SK-N-SH (cell line): ENCODE data around the gene SLC30A5. TPM values are rescaled to one million over a fixed set of nuclear protein-coding genes. Genes with fewer than 3 reads are reported as not detected.

Source experiments
- CTCF ChIA-PET: fragments of 300-600, 350-600 bp; formaldehyde crosslinking; extraction: SDS; loops from one replicate; lab custom pipeline; 2021; lab: Yijun Ruan, JAX
- POLR2A ChIA-PET: fragments of 350-600 bp; sonication (Branson Sonifier 250); formaldehyde crosslinking; extraction: SDS; loops from one replicate; lab custom pipeline; 2020; ENCODE audit warnings: antibody characterized with exemption, inconsistent platforms; lab: Yijun Ruan, JAX
- DNase-seq: peaks from one replicate; pipeline ENCODE4 v3.0.0; 2012
- H2AFZ ChIP-seq: fragments of 200-600 bp; sonication (generic); 2 replicates; pipeline ENCODE4 v1.8.1; 2016; ENCODE audit warnings: antibody characterized with exemption, mild to moderate bottlenecking, low read depth
- H3F3A ChIP-seq: fragments of 200-600 bp; sonication (generic); replicated peaks from 2 replicates; pipeline ENCODE3; 2016; ENCODE audit warnings: antibody characterized with exemption, mild to moderate bottlenecking; ENCODE audit not compliant: insufficient read depth
- H3K27ac ChIP-seq, 2 experiments: fragments of 200-500 bp in 1 of 2; fragments of 200-600 bp in 1 of 2; sonication (Bioruptor generic) in 1 of 2; sonication (generic), shearing (Covaris generic) in 1 of 2; 2 replicates each; pipeline versions ENCODE4 v1.5.1 to v1.6.1; 2014 to 2016; ENCODE audit warnings: low read depth in 2 of 2, inconsistent platforms in 1 of 2, low read length in 1 of 2, mild to moderate bottlenecking in 1 of 2, mixed read lengths in 1 of 2
- H3K27me3 ChIP-seq: fragments of 200-600 bp; sonication (generic), shearing (Covaris generic); 2 replicates; pipeline ENCODE4 v1.6.1; 2016; ENCODE audit warnings: mixed run types; ENCODE audit not compliant: insufficient read depth
- H3K36me3 ChIP-seq, 2 experiments: fragments of 200-500 bp in 1 of 2; fragments of 200-600 bp in 1 of 2; sonication (Bioruptor generic) in 1 of 2; sonication (generic) in 1 of 2; replicated peaks in 1 of 2; 2 replicates each; pipeline versions ENCODE3 to v1.5.1; 2014 to 2016; ENCODE audit warnings: low read length in 1 of 2, mild to moderate bottlenecking in 1 of 2; ENCODE audit not compliant: insufficient read depth in 2 of 2, control insufficient read depth in 1 of 2
- H3K4me1 ChIP-seq, 2 experiments: fragments of 200-500 bp in 1 of 2; fragments of 200-600 bp in 1 of 2; sonication (Bioruptor generic) in 1 of 2; sonication (generic), shearing (Covaris generic) in 1 of 2; 2 replicates each; pipeline versions ENCODE4 v1.5.1 to v1.6.1; 2014 to 2016; ENCODE audit warnings: low read depth in 1 of 2, low read length in 1 of 2, mixed run types in 1 of 2; ENCODE audit not compliant: insufficient read depth in 2 of 2, control insufficient read depth in 1 of 2
- H3K4me2 ChIP-seq: fragments of 200-600 bp; sonication (generic), shearing (Covaris generic); 2 replicates; pipeline ENCODE4 v1.6.1; 2017; ENCODE audit warnings: mixed run types
- H3K4me3 ChIP-seq, 2 experiments: fragments of 200-500 bp in 1 of 2; fragments of 200-600 bp in 1 of 2; sonication (Bioruptor generic) in 1 of 2; sonication (generic), shearing (Covaris generic) in 1 of 2; 2 replicates each; pipeline versions ENCODE4 v1.5.1 to v1.8.1; 2014 to 2016; ENCODE audit warnings: low read depth in 2 of 2, inconsistent platforms in 1 of 2, low read length in 1 of 2, mild to moderate bottlenecking in 1 of 2, mixed read lengths in 1 of 2, moderate library complexity in 1 of 2
- H3K79me2 ChIP-seq: fragments of 200-600 bp; sonication (generic); 2 replicates; pipeline ENCODE4 v1.8.1; 2017; ENCODE audit warnings: mild to moderate bottlenecking; ENCODE audit not compliant: insufficient read depth
- H3K9ac ChIP-seq: fragments of 200-600 bp; sonication (generic); 2 replicates; pipeline ENCODE4 v1.6.1; 2017; ENCODE audit warnings: mixed run types
- H3K9me2 ChIP-seq: fragments of 200-600 bp; sonication (generic); 2 replicates; pipeline ENCODE4 v1.6.1; 2017; ENCODE audit warnings: mixed run types
- H3K9me3 ChIP-seq: fragments of 200-600 bp; sonication (generic); 2 replicates; pipeline ENCODE4 v1.6.1; 2017; ENCODE audit warnings: mixed run types, mild to moderate bottlenecking, moderate library complexity
- H4K20me1 ChIP-seq: fragments of 200-600 bp; sonication (generic); 2 replicates; pipeline ENCODE4 v1.6.1; 2017; ENCODE audit warnings: mild to moderate bottlenecking, mixed run types; ENCODE audit not compliant: insufficient read depth
- CHD2 ChIP-seq: fragments of 150-350 bp; IDR thresholded peaks from 2 replicates; pipeline ENCODE4 v1.6.1; 2018; ENCODE audit warnings: low read length; ENCODE audit not compliant: partially characterized antibody
- ELF1 ChIP-seq: IDR thresholded peaks from 2 replicates; pipeline ENCODE4 v1.4.0; 2012
- MXI1 ChIP-seq: IDR thresholded peaks from 2 replicates; pipeline ENCODE4 v1.6.1; 2012; ENCODE audit warnings: mild to moderate bottlenecking, low read depth, low read length, improper control_type of control experiment
- NRF1 ChIP-seq: IDR thresholded peaks from 2 replicates; pipeline ENCODE4 v1.6.1; 2012; ENCODE audit warnings: low read depth, mild to moderate bottlenecking, low read length
- POLR2AphosphoS5 ChIP-seq: IDR thresholded peaks from 2 replicates; pipeline ENCODE4 v1.6.1; 2012; ENCODE audit warnings: low read depth, low read length
- RFX5 ChIP-seq: IDR thresholded peaks from 2 replicates; pipeline ENCODE4 v1.6.1; 2012; ENCODE audit warnings: mild to moderate bottlenecking, improper control_type of control experiment, low read length
- RXRA ChIP-seq: IDR thresholded peaks from 2 replicates; pipeline ENCODE4 v1.4.0; 2012; ENCODE audit warnings: low read depth, mild to moderate bottlenecking, borderline replicate concordance
- YY1 ChIP-seq: IDR thresholded peaks from 2 replicates; pipeline ENCODE4 v1.4.0; 2012; ENCODE audit warnings: low read depth, mild to moderate bottlenecking
- WGBS: methylation state at CpG from one replicate; pipeline ENCODE4 v1.1.6; 2017; ENCODE audit warnings: low lambda C conversion rate; 5-methylcytosine and 5-hydroxymethylcytosine counted together
- polyA plus RNA-seq, 3 experiments: library from polyadenylated mRNA; depleted of rRNA; stranded (reverse); fragments of >200 nt; gene quantifications; 2 replicates each; pipeline ENCODE4 v1.2.3, GENCODE V29; 2012
- TF ChIP-seq, protein P1 (sequence below): IDR thresholded peaks from 2 replicates; pipeline ENCODE4 v1.4.0; 2012; ENCODE audit warnings: low read depth, borderline replicate concordance
- TF ChIP-seq, protein P2 (sequence below): IDR thresholded peaks from 2 replicates; pipeline ENCODE4 v1.6.1; 2012; ENCODE audit warnings: mild to moderate bottlenecking, low read depth, low read length, moderate library complexity
- TF ChIP-seq, protein P3 (sequence below): fragments of 150-350 bp; IDR thresholded peaks from 2 replicates; pipeline ENCODE4 v1.6.1; 2017; ENCODE audit warnings: antibody characterized with exemption, low read length, low read depth, borderline replicate concordance
- TF ChIP-seq, protein P4 (sequence below): IDR thresholded peaks from 2 replicates; pipeline ENCODE4; 2012
- TF ChIP-seq, protein P5 (sequence below): fragments of 200-600 bp; sonication (generic); IDR thresholded peaks from 2 replicates; pipeline ENCODE4 v1.6.1; 2017; ENCODE audit warnings: antibody characterized with exemption, mild to moderate bottlenecking, moderate library complexity
- TF ChIP-seq, protein P6 (sequence below): fragments of 150-350 bp; IDR thresholded peaks from 2 replicates; pipeline ENCODE4 v1.6.1; 2016; ENCODE audit warnings: mild to moderate bottlenecking, low read depth, low read length

Gene SLC30A5
- polyA plus RNA-seq, 1 of the 3 experiments (the other 2 are of a cell fraction), result 28.5 TPM

DNA sequence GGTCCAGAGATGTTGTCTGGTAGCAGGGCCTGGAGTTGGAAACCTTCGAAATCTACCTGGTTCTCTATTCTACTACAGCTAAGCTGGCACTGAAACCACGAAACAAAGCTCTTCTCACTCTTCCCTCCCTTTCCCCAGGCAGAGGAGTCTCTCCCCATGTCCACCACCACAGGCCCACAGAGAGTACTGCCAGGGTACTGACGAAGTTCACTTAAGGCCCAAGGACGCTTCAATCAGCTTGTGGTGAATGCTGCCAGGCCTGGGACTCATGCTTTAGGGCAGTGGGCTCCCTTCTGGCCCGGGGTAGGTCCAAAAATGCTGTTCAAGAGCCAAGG lies 55.8 kb downstream of the SLC30A5 start (continued):
- TF ChIP-seq, protein P1, sequence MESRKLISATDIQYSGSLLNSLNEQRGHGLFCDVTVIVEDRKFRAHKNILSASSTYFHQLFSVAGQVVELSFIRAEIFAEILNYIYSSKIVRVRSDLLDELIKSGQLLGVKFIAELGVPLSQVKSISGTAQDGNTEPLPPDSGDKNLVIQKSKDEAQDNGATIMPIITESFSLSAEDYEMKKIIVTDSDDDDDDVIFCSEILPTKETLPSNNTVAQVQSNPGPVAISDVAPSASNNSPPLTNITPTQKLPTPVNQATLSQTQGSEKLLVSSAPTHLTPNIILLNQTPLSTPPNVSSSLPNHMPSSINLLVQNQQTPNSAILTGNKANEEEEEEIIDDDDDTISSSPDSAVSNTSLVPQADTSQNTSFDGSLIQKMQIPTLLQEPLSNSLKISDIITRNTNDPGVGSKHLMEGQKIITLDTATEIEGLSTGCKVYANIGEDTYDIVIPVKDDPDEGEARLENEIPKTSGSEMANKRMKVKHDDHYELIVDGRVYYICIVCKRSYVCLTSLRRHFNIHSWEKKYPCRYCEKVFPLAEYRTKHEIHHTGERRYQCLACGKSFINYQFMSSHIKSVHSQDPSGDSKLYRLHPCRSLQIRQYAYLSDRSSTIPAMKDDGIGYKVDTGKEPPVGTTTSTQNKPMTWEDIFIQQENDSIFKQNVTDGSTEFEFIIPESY, result no peak
- TF ChIP-seq YY1 (no peak), RFX5 (no peak), RXRA (no peak)

DNA sequence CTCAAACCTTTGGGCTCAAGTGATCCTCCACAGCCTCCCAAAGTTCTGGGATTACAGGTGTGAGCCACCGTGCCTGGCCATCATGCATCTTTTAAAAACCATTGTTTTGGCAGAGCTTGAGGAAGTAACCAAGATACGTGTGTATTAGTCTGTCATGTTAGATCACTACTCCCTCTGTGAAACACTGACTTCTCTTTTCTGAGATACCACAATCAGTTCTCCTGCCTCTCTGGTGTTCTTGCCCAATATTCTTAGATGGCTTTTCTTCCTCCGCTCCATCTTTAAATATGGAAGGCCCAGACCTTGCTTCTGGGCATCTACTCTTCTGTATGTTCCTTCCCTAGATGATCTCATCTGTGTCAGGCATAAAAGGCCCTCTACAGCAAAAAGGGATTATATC lies 58.9 kb downstream of the SLC30A5 start:
- H3K79me2 ChIP-seq, result no peaks in the 10 kb centered on the region
- no peaks in the 10 kb centered on the region for H4K20me1 ChIP-seq
- no peaks in the 10 kb centered on the region for H3K9me3 ChIP-seq
- no peak overlapping the region for H2AFZ ChIP-seq
- H3K36me3 ChIP-seq, result no peaks in the 10 kb centered on the region
- no peaks in the 10 kb centered on the region for H3F3A ChIP-seq
- no peak overlapping the region for H3K4me2 ChIP-seq
- WGBS, result 69% methylated on average over 3 of the region's 3 CpGs
- ChIA-PET POLR2A (no interaction called here), CTCF (interaction anchor here (0.7 to 1.1 kb wide), 2 partner anchors 14 to 59 kb away, joined by 3 read pairs; partner anchors contain the start of genes CCNB1 and SLC30A5)
- no peak overlapping the region for H3K9ac ChIP-seq
- H3K27me3 ChIP-seq, result no peaks in the 10 kb centered on the region
- H3K27ac ChIP-seq, result no peak overlapping the region
- DNase-seq, result no peak
- no peaks in the 10 kb centered on the region for H3K9me2 ChIP-seq
- H3K4me1 ChIP-seq, result no peaks in the 10 kb centered on the region
- TF ChIP-seq NRF1, result no peak
- TF ChIP-seq, protein P2, sequence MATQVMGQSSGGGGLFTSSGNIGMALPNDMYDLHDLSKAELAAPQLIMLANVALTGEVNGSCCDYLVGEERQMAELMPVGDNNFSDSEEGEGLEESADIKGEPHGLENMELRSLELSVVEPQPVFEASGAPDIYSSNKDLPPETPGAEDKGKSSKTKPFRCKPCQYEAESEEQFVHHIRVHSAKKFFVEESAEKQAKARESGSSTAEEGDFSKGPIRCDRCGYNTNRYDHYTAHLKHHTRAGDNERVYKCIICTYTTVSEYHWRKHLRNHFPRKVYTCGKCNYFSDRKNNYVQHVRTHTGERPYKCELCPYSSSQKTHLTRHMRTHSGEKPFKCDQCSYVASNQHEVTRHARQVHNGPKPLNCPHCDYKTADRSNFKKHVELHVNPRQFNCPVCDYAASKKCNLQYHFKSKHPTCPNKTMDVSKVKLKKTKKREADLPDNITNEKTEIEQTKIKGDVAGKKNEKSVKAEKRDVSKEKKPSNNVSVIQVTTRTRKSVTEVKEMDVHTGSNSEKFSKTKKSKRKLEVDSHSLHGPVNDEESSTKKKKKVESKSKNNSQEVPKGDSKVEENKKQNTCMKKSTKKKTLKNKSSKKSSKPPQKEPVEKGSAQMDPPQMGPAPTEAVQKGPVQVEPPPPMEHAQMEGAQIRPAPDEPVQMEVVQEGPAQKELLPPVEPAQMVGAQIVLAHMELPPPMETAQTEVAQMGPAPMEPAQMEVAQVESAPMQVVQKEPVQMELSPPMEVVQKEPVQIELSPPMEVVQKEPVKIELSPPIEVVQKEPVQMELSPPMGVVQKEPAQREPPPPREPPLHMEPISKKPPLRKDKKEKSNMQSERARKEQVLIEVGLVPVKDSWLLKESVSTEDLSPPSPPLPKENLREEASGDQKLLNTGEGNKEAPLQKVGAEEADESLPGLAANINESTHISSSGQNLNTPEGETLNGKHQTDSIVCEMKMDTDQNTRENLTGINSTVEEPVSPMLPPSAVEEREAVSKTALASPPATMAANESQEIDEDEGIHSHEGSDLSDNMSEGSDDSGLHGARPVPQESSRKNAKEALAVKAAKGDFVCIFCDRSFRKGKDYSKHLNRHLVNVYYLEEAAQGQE, result no peak
- TF ChIP-seq, protein P3, sequence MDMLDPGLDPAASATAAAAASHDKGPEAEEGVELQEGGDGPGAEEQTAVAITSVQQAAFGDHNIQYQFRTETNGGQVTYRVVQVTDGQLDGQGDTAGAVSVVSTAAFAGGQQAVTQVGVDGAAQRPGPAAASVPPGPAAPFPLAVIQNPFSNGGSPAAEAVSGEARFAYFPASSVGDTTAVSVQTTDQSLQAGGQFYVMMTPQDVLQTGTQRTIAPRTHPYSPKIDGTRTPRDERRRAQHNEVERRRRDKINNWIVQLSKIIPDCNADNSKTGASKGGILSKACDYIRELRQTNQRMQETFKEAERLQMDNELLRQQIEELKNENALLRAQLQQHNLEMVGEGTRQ, result no peak
- TF ChIP-seq, protein P4, sequence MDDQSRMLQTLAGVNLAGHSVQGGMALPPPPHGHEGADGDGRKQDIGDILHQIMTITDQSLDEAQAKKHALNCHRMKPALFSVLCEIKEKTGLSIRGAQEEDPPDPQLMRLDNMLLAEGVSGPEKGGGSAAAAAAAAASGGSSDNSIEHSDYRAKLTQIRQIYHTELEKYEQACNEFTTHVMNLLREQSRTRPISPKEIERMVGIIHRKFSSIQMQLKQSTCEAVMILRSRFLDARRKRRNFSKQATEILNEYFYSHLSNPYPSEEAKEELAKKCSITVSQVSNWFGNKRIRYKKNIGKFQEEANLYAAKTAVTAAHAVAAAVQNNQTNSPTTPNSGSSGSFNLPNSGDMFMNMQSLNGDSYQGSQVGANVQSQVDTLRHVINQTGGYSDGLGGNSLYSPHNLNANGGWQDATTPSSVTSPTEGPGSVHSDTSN, result no peak
- no peak for TF ChIP-seq MXI1
- TF ChIP-seq, protein P5, sequence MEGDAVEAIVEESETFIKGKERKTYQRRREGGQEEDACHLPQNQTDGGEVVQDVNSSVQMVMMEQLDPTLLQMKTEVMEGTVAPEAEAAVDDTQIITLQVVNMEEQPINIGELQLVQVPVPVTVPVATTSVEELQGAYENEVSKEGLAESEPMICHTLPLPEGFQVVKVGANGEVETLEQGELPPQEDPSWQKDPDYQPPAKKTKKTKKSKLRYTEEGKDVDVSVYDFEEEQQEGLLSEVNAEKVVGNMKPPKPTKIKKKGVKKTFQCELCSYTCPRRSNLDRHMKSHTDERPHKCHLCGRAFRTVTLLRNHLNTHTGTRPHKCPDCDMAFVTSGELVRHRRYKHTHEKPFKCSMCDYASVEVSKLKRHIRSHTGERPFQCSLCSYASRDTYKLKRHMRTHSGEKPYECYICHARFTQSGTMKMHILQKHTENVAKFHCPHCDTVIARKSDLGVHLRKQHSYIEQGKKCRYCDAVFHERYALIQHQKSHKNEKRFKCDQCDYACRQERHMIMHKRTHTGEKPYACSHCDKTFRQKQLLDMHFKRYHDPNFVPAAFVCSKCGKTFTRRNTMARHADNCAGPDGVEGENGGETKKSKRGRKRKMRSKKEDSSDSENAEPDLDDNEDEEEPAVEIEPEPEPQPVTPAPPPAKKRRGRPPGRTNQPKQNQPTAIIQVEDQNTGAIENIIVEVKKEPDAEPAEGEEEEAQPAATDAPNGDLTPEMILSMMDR, result no peak
- TF ChIP-seq POLR2AphosphoS5, result no peak
- TF ChIP-seq, protein P6, sequence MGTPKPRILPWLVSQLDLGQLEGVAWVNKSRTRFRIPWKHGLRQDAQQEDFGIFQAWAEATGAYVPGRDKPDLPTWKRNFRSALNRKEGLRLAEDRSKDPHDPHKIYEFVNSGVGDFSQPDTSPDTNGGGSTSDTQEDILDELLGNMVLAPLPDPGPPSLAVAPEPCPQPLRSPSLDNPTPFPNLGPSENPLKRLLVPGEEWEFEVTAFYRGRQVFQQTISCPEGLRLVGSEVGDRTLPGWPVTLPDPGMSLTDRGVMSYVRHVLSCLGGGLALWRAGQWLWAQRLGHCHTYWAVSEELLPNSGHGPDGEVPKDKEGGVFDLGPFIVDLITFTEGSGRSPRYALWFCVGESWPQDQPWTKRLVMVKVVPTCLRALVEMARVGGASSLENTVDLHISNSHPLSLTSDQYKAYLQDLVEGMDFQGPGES, result no peak
- no peak for TF ChIP-seq ELF1
- no peak for TF ChIP-seq CHD2
- H3K4me3 ChIP-seq, result no peak overlapping the region
